Tibial nerve (tissue), 4 donors: ENCODE data around the gene TOP2A. TPM values are rescaled to one million over a fixed set of nuclear protein-coding genes. Genes with fewer than 3 reads are reported as not detected.
A peak's percentile ranks its signal among the peaks of the same experiment; 100 is the strongest.

Experiments used
- DNase-seq, 2 donors: peaks; one replicate each; pipeline ENCODE4 v3.0.0-alpha.2; 2019; ENCODE audit warnings: low spot score in 2 of 2
- H3K27ac ChIP-seq, 4 donors: fragments of 200-600 bp; sonication (generic) in 3 of 4; one replicate each; pipeline ENCODE4 v1.5.1; 2017 to 2019; ENCODE audit warnings: mild to moderate bottlenecking in 1 of 4
- H3K27me3 ChIP-seq, 2 donors: fragments of 200-600 bp; sonication (generic) in 1 of 2; one replicate each; pipeline versions ENCODE4 v1.5.1 to v1.6.0; 2017 to 2019
- H3K36me3 ChIP-seq, 3 donors: fragments of 200-600 bp; sonication (generic); one replicate each; pipeline ENCODE4 v1.5.1; 2018 to 2019
- H3K4me1 ChIP-seq, 4 donors: fragments of 200-600 bp; sonication (generic) in 3 of 4; one replicate each; pipeline ENCODE4 v1.5.1; 2017 to 2019
- H3K4me3 ChIP-seq, 4 donors: fragments of 200-600 bp; sonication (generic) in 3 of 4; one replicate each; pipeline ENCODE4 v1.5.1; 2017 to 2019; ENCODE audit warnings: mild to moderate bottlenecking in 1 of 4, moderate library complexity in 1 of 4
- H3K9me3 ChIP-seq, 4 donors: fragments of 200-600 bp; sonication (generic) in 3 of 4; one replicate each; pipeline ENCODE4 v1.5.1; 2017 to 2019
- CTCF ChIP-seq, 5 experiments: fragments of 200-600 bp in 3 of 5; fragments of 450-650 bp in 2 of 5; sonication (generic) in 3 of 5; IDR thresholded peaks; one replicate each; pipeline ENCODE4 v1.5.1; 2016 to 2019; ENCODE audit warnings: antibody characterized with exemption in 5 of 5, mild to moderate bottlenecking in 3 of 5, moderate library complexity in 2 of 5
- EP300 ChIP-seq, 2 donors: sonication (generic); formaldehyde crosslinking; IDR thresholded peaks; one replicate each; pipeline ENCODE4 v1.6.1; 2017; ENCODE audit warnings: antibody characterized with exemption in 2 of 2, mild to moderate bottlenecking in 1 of 2
- POLR2A ChIP-seq, 2 donors: fragments of 450-650 bp; IDR thresholded peaks; one replicate each; pipeline ENCODE4 v1.6.1; 2017; ENCODE audit warnings: antibody characterized with exemption in 2 of 2, mild to moderate bottlenecking in 2 of 2, moderate library complexity in 2 of 2
- WGBS, 2 donors: methylation state at CpG; one replicate each; pipeline ENCODE4 v1.1.5; 2018; 5-methylcytosine and 5-hydroxymethylcytosine counted together
- total RNA-seq, 4 donors: library from RNA; depleted of rRNA; stranded (reverse); fragments of >200 nt; gene quantifications; one replicate each; pipeline ENCODE4 v1.1.0, GENCODE V29; 2016

TOP2A gene
- total RNA-seq, 4 donors from 2014 or later = 0.21 to 7.1 (median 2.6) TPM

GRCh38 chr17:40355123-40355803 lies 62.4 kb downstream of the TOP2A start:
- peaks cover 0 to 51% (median 5%) of the 10 kb centered on the region in 3 donors for H3K36me3 ChIP-seq
- DNase-seq = peak; percentile 73 to 85
- WGBS, 2 donors = 30 to 36% methylated on average over 15 to 18 of the region's 29 CpGs
- H3K9me3 ChIP-seq = no peaks in the 10 kb centered on the region
- H3K4me3 ChIP-seq = no peak overlapping the region
- peaks cover 0 to 80% (median 37%) of the 10 kb centered on the region in 4 donors for H3K4me1 ChIP-seq
- peak overlapping the region in 2 of 4 donors; percentile 74 to 75 for H3K27ac ChIP-seq
- TF ChIP-seq POLR2A (IDR thresholded peaks at IDR 0.05) (no peak), CTCF (IDR thresholded peaks at IDR 0.05) (peak; percentile 95 to 100 (median 98)), EP300 (IDR thresholded peaks at IDR 0.05) (peak in 1 of 2 donors; percentile 45)
- no peaks in the 10 kb centered on the region for H3K27me3 ChIP-seq

- Histone ChIP-seq H3K27me3 (no peaks in the 10 kb centered on the region), H3K27ac (peak overlapping the region in 2 of 4 donors; percentile 74 to 75), H3K9me3 (no peaks in the 10 kb centered on the region), H3K4me3 (no peak overlapping the region), H3K4me1 (peaks cover 0 to 88% (median 45%) of the 10 kb centered on the region in 4 donors), H3K36me3 (peaks cover 0 to 51% (median 9%) of the 10 kb centered on the region in 3 donors)
- WGBS, 2 donors = 57% methylated on average over 12 to 24 of the region's 30 CpGs
- DNase-seq = no peak
- TF ChIP-seq EP300 (IDR thresholded peaks at IDR 0.05) (no peak), POLR2A (IDR thresholded peaks at IDR 0.05) (no peak), CTCF (IDR thresholded peaks at IDR 0.05) (no peak)
These were observed 63.2 kb downstream of the TOP2A start for GRCh38 chr17:40354221-40355122.

GRCh38 chr17:40352779-40353394 lies 64.8 kb downstream of the TOP2A start:
- no peak for DNase-seq
- peaks cover 0 to 60% (median 9%) of the 10 kb centered on the region in 3 donors for H3K36me3 ChIP-seq
- H3K4me1 ChIP-seq = peaks cover 7 to 91% (median 61%) of the 10 kb centered on the region in 4 donors
- no peak overlapping the region for H3K4me3 ChIP-seq
- H3K9me3 ChIP-seq = no peaks in the 10 kb centered on the region
- WGBS, 2 donors = 73 to 75% methylated on average over 9 of the region's 9 CpGs
- H3K27ac ChIP-seq = peak overlapping the region in 2 of 4 donors; percentile 35 to 96
- no peak for TF ChIP-seq POLR2A (IDR thresholded peaks at IDR 0.05)
- TF ChIP-seq CTCF (IDR thresholded peaks at IDR 0.05) = no peak
- no peak for TF ChIP-seq EP300 (IDR thresholded peaks at IDR 0.05)
- no peaks in the 10 kb centered on the region for H3K27me3 ChIP-seq

GRCh38 chr17:40352237-40352778 lies 65.4 kb downstream of the TOP2A start:
- Histone ChIP-seq H3K36me3 (peaks cover 0 to 60% (median 9%) of the 10 kb centered on the region in 3 donors), H3K27me3 (no peaks in the 10 kb centered on the region), H3K9me3 (no peaks in the 10 kb centered on the region), H3K27ac (peak overlapping the region in 3 of 4 donors; percentile 96 to 98 (median 96)), H3K4me1 (peaks cover 7 to 91% (median 67%) of the 10 kb centered on the region in 4 donors), H3K4me3 (no peak overlapping the region)
- WGBS, 2 donors = 45 to 62% methylated on average over 3 to 7 of the region's 7 CpGs
- DNase-seq = no peak
- TF ChIP-seq POLR2A (IDR thresholded peaks at IDR 0.05) (no peak), CTCF (IDR thresholded peaks at IDR 0.05) (no peak), EP300 (IDR thresholded peaks at IDR 0.05) (peak in 1 of 2 donors; percentile 36)
